ENCODE data around the gene KIF18A. TPM values are rescaled to one million over a fixed set of nuclear protein-coding genes. Genes with fewer than 3 reads are reported as not detected.
"Not testable (repeated sequence)": the region's sequence is repeated elsewhere in the genome, so short reads cannot be mapped to it uniquely, and the experiment has no call there.

KIF18A gene
- total and polyA plus RNA-seq, 8 donors = 4.2 to 14.1 (median 7.2) TPM

DNA sequence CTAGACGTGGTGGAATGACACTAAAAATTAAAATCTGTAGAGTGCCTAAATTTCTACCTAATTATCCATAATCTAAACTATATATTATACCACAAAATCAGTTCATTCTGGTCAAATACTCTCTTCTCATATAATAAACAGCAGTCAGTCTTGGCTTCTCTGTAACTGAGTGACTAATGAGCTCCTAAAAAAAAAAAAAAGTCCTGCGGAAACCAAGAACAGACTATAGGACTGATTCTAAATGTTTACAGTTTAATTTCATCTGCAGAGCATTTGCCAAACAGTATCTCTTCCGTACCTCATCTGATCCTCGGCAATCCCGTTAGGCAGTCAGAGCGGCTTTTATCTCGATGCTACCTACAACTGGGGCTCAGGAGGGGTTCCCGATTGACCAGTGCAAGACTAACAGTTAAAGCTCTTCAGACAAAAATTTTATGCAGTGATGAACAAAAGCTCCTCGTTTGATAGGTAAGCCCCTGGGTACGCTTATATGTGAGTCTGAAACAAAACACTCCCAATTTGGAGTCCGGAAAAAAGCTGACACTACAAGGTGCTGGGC, 686 bp downstream of the KIF18A start:
- Histone ChIP-seq H3K36me3 (no peaks in the 10 kb centered on the region), H3K27ac (peak overlapping the region; percentile 90 to 91), H3K4me1 (peaks cover 24 to 48% of the 10 kb centered on the region in 2 donors), H3K27me3 (no peaks in the 10 kb centered on the region), H3K4me3 (peak overlapping the region; percentile 53 to 57), H3K9me3 (no peaks in the 10 kb centered on the region)
- DNase-seq (no peak), ATAC-seq (peak; percentile 3)
- intact Hi-C loops (cut with DNase I) = no loop called here
- TF ChIP-seq, protein P1, sequence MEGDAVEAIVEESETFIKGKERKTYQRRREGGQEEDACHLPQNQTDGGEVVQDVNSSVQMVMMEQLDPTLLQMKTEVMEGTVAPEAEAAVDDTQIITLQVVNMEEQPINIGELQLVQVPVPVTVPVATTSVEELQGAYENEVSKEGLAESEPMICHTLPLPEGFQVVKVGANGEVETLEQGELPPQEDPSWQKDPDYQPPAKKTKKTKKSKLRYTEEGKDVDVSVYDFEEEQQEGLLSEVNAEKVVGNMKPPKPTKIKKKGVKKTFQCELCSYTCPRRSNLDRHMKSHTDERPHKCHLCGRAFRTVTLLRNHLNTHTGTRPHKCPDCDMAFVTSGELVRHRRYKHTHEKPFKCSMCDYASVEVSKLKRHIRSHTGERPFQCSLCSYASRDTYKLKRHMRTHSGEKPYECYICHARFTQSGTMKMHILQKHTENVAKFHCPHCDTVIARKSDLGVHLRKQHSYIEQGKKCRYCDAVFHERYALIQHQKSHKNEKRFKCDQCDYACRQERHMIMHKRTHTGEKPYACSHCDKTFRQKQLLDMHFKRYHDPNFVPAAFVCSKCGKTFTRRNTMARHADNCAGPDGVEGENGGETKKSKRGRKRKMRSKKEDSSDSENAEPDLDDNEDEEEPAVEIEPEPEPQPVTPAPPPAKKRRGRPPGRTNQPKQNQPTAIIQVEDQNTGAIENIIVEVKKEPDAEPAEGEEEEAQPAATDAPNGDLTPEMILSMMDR (IDR thresholded peaks at IDR 0.05) = no peak

DNA sequence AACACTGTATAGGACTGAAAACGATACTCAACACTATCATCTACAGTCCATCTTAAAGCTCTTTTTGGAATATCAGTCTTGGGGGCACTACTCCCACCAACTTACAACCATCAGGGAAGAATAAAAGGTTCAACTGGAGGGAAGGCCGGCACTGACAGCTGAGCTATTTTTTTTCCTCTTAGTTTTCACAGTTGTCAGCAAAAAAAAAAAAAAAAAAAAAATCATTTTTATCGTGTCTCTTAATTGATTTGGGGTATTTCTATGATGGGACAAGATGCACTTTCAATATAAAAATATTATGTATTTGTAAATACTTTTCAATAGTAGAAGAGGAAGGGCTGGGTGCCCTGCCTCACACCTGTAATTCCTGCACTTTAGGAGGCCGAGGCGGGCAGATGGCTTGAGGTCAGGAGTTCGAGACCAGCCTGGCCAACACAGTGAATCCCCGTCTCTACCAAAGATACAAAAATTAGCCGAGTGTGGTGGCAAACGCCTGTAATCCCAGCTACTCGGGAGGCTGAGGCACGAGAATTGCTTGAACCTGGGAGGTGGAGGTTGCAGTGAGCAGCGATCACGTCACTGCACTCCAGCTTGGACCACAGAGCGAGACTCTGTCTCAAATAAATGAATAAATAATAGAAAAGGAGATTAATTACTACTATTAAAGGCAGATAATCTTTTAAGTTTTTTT, 1.5 kb downstream of the KIF18A start:
- TF ChIP-seq, protein P1 (IDR thresholded peaks at IDR 0.05) = no peak
- no peaks in the 10 kb centered on the region for H3K9me3 ChIP-seq
- peaks cover 24 to 41% of the 10 kb centered on the region in 2 donors for H3K4me1 ChIP-seq
- no peak for ATAC-seq
- intact Hi-C loops (cut with DNase I) = no loop called here
- H3K36me3 ChIP-seq = no peaks in the 10 kb centered on the region
- no peak for DNase-seq
- peak overlapping the region; percentile 90 to 91 for H3K27ac ChIP-seq
- no peaks in the 10 kb centered on the region for H3K27me3 ChIP-seq
- H3K4me3 ChIP-seq = peak overlapping the region in 1 of 2 donors; percentile 57

DNA sequence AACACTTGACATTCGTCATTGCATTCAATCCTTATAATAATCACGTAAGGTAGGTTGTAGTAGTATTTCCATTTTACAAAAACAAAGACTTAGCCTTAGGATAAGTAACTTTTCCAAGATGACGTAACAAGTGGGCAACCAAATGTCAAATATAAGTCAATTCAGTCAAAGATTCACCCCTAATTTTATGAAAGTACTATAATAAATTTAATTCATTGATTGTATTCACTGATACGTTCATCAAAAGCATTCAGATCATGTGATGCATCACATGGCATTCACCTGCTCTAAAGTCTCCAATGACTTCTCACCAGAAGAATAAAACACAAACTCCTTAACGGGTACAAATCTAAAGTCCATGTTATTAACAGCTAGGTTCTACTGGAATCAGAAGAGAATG, 2.1 kb downstream of the KIF18A start:
- DNase-seq = no peak
- H3K27me3 ChIP-seq = no peaks in the 10 kb centered on the region
- H3K9me3 ChIP-seq = no peaks in the 10 kb centered on the region
- H3K4me3 ChIP-seq = no peak overlapping the region
- no peak overlapping the region for H3K27ac ChIP-seq
- peaks cover 18 to 34% of the 10 kb centered on the region in 2 donors for H3K4me1 ChIP-seq
- no peak for ATAC-seq
- H3K36me3 ChIP-seq = no peaks in the 10 kb centered on the region
- intact Hi-C loops (cut with DNase I) = no loop called here
- TF ChIP-seq, protein P1 (IDR thresholded peaks at IDR 0.05) = no peak

DNA sequence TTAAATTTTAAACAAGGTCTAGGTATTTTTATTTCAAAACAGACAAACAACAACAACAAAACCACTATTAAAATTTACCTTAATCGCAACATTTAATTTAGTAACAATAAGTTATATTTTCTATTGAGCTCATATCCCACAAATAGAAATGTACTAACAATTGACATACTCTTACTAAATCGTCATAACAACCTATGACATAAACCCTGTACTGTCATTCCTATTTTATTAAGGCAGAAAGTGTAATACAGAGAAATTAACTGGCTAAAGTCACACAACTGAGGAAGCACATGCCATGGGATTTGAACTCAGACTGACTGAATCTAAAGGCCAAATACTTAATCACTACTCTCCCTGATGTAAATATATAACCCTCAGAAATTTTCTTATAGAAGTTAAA, 3.0 kb downstream of the KIF18A start:
- Histone ChIP-seq H3K27me3 (no peaks in the 10 kb centered on the region), H3K9me3 (no peaks in the 10 kb centered on the region), H3K27ac (no peak overlapping the region), H3K4me3 (no peak overlapping the region), H3K4me1 (peaks cover 17 to 30% of the 10 kb centered on the region in 2 donors), H3K36me3 (no peaks in the 10 kb centered on the region)
- TF ChIP-seq, protein P1 (IDR thresholded peaks at IDR 0.05) = no peak
- DNase-seq = no peak
- intact Hi-C loops (cut with DNase I) = no loop called here
- no peak for ATAC-seq

DNA sequence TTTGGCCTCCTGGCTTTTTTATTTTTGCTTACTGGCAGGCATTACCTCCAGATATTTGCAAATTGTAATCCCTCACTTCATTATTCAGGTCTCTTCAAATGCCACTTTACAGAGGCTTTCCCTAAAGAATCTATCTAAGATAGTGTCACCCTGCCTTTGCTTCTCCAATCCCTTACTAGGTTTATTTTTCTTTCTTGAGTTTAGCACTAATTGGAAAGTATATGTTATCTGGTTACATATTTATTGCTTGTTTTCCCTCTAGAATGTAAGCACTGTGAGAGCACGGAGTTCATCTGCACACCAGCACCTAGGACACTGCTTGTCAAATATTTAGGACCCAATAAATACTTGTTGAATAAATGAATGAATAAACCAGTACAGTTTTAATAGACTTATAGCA, 3.5 kb downstream of the KIF18A start:
- Histone ChIP-seq H3K27me3 (no peaks in the 10 kb centered on the region), H3K4me1 (peaks cover 14 to 24% of the 10 kb centered on the region in 2 donors), H3K9me3 (no peaks in the 10 kb centered on the region), H3K36me3 (no peaks in the 10 kb centered on the region), H3K27ac (no peak overlapping the region), H3K4me3 (no peak overlapping the region)
- ATAC-seq (no peak), DNase-seq (no peak)
- TF ChIP-seq, protein P1 (IDR thresholded peaks at IDR 0.05) = no peak
- intact Hi-C loops (cut with DNase I) = no loop called here

DNA sequence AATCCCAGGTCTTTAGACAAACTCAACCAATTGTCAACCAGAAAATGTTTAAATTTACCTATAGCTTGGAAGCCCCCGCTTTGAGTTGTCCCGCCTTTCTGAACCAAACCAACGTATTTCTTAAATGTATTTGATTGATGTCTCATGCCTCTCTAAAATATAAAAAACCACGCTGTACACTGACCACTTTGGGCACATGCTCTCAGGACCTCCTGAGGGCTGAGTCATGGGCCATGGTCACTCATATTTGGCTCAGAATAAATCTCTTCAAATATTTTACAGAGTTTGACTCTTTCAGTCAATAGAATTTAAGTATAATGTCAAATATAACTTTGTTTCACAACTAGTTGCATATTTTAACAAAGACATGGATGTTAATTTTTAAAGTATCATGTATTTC, 5.7 kb downstream of the KIF18A start:
- H3K4me3 ChIP-seq; H3K27me3 ChIP-seq; DNase-seq; H3K27ac ChIP-seq; intact Hi-C loops (cut with DNase I); H3K36me3 ChIP-seq; H3K9me3 ChIP-seq: not testable (repeated sequence)
- peaks cover 5 to 10% of the 10 kb centered on the region in 2 donors for H3K4me1 ChIP-seq
- ATAC-seq = peak; percentile 53

Measured in left lung (tissue), 10 donors.